Transverse colon (tissue), 3 donors: ENCODE measurements around the gene USP50.

Experiments
- CTCF ChIP-seq, 5 experiments: fragments of 200-600 bp in 3 of 5; fragments of 450-650 bp in 2 of 5; sonication (generic) in 3 of 5; IDR thresholded peaks; 1 replicate in 2 of 5; 2 replicates in 3 of 5; pipeline ENCODE4 v1.5.1; 2016 to 2017; ENCODE audit warnings: antibody characterized with exemption in 5 of 5, inconsistent platforms in 3 of 5, mild to moderate bottlenecking in 2 of 5, moderate library complexity in 1 of 5
- EP300 ChIP-seq: sonication (generic); formaldehyde crosslinking; IDR thresholded peaks from one replicate; pipeline ENCODE4 v1.6.1; 2017; ENCODE audit warnings: antibody characterized with exemption, low read depth

- no peak for TF ChIP-seq EP300
- no peak for TF ChIP-seq CTCF (IDR thresholded peaks at IDR 0.05)
Observed at GRCh38 chr15:50544368-50544767, 2.1 kb downstream of the USP50 start.
